HG03575 (cell line): ENCODE results near the gene ABCA5.
A peak's percentile ranks its signal among the peaks of the same experiment; 100 is the strongest.

Experiments
- ATAC-seq: cut with Tn5 transposase; IDR thresholded peaks from one replicate; pipeline ENCODE4 v1.9.1; 2021; ENCODE audit not compliant: unreplicated experiment, insufficient number of reproducible peaks, low FRiP score; ENCODE audit errors: extremely low read depth

ABCA5 gene

DNA sequence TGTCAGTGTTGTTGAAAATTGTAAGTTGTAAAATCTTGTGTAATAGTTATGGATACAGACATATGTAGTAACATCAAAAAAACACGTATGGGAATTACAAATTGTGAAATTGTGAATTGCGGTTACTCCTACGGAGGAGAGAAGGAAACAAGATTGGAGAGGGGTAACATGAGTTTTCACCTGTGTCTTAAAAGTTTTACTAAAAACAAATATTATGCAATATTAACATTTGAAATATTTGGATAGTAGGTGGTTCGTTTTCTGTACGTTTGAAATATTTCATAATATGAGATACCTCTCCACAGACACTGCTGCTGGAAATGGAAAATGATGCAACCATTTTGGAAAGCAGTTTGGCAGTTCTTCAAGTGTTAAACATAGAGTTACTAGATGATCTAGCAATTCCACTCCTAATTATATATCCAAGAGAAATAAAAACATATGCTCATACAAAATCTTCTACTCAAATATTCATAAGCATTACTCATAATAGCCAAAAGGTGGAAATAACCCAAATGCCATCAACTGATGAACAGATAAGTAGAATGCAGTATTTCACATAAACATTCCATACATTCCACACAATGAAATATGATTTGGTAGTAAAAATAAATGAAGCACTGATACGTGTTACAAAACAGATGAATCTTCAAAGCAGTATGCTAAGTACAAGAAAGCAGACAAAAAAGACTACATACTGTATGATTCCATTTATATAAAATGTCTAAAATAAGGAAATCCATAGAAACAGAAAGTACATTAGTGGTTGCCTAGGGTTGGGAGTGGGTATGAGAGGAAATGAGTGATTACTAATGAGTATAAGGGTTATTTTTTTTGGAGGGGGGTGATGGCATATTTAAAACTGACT lies 57.6 kb downstream of the ABCA5 start:
- no peak for ATAC-seq

DNA sequence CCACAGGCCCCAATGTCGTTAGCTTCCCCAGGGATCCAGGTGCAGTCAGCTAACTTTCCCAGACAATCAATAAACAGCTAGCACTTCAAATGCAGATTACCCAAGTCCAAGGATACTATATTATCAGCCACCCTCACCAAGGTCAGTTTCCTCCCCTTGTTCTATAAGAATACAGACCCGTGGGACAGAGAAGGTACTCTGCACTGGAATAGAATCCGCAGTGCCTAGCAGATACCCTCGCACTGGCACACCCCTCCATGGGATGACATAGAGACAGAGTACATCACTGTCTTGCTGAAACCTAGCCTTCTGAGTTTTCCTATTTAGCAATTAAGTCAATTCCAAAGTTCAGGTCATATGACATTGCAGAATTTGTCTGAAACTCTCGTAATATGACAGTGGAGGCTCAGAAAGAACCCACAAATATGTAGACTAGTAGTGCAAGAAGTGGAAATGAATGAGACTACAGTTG lies 58.4 kb downstream of the ABCA5 start:
- ATAC-seq, result no peak

DNA sequence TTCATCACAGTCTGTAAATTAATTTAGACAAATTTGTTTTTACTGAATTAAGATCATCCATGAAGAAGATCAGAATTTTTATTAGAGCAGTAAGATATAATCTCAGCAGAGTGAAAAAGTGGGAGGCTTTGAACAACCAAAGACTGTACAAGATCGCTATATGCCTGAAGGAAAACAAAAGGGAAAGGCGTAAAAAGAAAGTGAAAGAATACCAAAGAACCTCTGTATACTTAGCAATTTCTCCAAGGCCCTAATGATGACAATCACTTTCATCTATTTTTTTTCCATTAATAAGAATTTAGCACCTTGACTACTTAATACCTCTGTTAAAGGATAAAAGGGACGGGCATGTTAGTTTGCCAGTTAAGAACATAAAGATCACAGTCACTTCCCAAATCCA lies 59.7 kb downstream of the ABCA5 start:
- ATAC-seq, result no peak

DNA sequence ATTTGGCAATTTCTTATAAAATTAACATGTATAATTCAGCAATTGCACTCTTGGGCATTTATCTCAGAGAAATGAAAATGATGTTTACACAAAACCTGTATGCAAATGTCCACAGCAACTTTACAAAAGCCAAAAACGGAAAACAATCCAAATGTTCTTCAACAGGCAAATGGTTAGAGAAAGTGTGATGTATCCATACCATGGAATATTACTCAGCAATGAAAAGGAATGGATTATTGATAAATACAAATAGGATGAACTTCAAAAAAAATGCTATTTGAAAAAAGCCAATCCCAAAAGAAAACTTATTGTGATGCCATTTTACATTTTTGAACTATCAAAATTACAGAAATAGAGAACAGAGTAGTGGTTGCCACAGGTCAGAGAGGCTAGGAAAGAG lies 61.1 kb downstream of the ABCA5 start:
- ATAC-seq, result no peak

DNA sequence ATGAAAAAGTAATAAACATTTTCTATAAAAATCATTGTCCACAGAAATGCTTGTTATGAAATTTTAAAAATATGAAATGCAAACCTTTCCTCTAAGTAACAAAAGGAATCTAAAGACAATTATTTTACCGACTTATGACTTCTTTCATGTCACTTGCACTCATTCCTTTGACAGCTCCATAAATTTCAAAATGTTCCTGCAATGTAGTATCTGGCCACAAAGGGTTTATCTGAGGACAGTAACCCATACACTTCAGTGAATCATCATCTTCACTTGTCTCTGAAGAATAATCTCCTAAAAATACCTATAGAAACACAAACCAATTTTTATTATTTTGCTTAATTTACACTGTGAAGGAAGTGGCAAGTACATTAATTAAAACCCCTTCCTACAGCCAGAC lies 72.7 kb downstream of the ABCA5 start:
- ATAC-seq, result no peak

DNA sequence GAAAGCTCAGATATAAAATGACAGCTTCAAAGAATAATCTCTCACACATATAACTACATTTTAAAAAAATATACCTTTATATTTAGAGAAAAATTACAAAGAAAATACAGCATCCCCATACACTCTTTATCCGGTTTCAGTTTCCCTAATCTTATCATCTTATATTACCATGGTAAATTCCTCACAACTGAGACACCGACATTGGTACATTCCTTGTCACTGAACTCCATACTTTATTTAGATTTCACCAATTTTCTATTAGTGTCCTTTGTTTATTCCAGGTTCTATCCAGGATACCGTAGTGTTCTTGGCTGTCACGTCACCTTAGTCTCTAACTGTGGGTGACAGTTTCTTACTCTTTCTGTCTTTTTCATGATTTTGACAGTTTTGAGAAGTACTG lies 76.3 kb downstream of the ABCA5 start:
- ATAC-seq, result no peak

DNA sequence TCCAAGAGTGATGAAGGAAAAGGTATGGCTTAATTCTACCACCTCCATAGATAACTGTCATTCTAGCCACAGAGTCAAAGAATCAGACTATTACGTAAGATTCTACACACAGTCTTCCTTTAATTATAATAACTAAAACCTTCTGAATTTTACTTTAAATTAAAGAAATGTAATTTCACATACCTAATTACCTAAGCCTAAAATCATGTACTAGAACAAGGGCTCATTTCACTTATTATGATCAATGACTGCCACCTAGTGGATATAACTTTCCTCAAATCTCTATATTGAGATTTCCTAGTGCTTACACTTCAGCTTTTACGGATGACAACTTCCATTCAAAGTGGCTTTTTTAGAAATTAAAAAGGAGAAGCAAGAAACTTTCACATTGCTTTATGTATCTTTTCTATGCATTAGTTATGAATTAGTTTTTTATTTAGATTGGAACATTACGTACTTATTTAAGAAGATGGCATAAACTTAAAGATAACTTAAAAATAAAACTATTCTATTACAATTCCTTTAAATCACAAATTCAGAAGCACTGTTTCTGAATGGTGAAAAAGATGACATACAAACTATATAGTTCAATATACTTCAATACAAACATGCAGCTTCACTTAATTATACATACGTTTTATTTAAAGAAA lies 80.1 kb downstream of the ABCA5 start:
- ATAC-seq, result no peak

DNA sequence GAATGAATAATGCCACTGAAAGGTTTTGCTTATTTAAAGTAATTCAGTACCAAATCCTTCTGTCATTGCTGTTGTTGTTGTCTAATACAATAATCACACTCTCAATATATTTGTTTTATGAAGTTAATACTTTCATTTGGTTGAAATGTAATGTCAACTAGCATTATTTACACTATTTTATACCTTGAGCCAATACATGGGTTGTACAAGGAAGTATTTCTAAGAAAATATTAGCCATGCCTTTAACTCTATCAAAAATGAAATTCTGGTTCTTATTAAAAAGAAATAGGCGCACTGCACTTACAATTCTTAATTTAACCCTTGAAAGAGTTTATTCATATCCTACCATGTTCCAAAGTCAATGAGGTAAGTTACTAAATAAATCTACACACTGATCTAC lies 80.7 kb downstream of the ABCA5 start:
- ATAC-seq, result no peak

DNA sequence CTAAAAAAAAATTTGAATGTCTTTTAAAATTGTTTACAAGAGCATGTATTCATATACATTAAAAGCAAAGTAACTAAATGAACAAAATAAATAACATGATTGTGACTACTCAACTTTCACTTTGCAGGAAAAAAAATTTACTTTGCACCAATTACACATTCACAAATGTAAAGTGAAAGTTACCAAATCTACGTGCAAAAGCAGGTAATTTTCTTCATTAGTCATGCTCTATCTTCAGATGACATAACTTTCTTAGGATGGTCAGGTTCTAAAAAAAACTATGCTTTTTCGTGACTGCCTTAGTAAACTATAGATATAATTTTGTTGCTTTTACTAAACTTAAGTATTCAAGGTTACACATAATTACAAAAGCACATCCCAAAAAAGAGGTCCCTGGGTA lies 81.3 kb downstream of the ABCA5 start:
- ATAC-seq, result no peak

DNA sequence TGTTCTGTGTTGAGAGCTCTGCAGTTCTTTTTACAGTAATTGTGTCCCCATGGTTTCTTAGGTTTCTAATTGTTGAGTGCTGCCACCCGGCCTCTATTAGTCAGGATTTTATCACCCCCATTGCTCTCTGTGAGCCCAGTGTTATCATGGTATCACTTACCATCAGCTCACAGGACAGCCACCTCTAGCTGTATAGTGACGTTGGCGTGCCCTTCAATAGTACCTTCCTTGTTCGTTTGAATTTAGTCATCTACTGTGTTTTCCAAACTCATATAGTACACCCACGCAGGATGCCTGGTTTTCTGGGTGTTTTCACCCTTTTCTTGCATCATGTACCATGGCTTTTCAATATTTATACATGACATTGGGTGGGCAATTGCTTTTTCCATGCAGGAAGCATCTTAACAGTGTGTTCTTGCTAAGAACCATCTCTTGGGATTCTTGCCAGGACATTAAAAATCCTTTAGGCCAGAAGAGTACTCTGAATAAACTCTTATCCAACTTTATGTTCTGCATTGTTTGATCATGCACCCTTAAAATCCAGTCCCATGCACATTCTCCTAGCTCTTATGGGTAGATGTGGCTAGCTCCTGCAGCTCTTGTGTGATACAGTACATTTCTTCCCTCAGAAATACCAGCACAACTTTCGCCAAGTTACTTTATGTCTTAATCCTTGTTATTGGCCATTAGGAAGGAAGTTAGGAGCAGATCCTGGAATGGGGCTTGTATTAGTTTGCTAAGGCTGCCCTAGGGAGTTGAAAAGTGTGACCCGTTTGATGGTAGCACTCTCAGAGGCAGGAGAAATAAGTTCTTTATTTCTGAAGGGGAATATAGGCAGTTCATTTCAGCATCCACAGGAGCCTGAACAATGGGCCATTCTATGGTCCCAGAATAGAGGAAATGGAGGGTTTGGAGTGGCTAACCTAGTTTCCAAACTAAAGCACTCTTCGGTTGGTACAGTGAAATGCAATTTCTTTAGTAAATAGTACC lies 87.0 kb downstream of the ABCA5 start:
- ATAC-seq, result no peak

DNA sequence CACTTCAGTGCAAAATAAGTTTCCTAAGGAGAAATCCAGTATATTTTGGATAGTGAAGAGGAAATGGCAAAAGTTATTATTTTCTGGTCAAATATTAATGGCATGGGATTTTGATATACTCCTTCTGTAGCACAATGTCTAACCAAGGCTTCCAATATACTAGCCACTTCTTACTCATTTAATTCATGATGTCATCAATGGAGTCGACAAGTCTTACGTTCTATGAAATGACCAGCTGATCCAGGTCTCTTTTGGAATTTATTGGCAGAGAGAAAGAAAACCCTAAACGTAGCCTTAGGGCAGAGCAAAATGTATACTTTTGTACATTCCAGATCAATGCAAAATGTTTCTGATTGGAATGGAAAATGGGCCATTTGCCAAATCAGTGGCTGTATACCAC lies 90.0 kb downstream of the ABCA5 start:
- no peak for ATAC-seq

DNA sequence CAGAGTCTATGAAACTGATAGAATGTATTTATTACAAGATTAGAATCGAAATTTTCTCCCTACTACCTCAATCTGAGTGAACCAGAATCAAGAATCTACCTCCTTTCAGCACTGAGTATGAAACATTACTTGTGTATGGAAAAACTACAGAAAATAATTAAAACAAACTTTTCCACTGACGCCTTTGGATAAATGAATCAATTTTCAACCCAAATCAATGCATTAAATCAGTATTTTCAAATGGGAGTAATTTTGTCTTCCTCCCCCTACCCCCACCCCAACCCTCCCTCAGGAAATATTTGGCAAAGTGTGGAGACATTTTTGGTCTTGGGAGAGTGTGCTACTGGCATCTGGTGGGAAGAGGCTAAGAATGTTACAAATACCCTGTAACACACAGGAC lies 90.5 kb downstream of the ABCA5 start:
- ATAC-seq, result no peak

DNA sequence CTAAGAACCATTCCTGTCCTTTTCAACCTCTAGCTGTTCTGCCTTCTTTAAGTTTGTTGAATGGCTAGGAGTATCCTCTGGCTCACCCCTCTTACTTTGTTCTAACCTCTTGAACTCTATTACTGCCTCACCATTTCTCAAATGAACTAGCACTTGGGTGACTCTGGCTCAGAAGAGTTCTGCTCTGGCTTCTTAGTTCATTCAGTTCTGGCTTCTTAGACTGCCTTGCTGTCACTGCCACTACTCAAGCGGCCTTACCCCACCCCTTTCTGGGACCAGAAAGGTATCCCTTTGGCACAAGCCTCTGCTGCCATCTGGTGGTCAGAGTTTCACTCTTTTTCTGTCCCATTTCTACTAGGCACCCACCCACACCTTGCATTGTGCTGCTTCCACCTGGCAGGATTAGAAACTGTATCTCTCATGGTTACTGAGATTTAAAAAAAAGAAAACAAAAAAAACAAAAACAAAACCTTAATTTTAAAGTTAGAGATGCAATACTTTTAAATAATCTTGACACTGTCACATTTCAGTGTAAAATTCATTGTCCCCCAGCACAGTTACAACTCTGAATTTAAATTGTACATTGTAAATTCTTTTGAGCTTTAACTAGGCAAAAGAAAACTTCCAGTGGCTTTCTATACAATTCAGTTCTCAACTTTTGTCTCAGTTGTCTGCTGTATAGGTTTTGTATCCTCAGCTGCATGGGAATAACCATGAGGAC lies 91.4 kb downstream of the ABCA5 start:
- peak; percentile 46 for ATAC-seq

DNA sequence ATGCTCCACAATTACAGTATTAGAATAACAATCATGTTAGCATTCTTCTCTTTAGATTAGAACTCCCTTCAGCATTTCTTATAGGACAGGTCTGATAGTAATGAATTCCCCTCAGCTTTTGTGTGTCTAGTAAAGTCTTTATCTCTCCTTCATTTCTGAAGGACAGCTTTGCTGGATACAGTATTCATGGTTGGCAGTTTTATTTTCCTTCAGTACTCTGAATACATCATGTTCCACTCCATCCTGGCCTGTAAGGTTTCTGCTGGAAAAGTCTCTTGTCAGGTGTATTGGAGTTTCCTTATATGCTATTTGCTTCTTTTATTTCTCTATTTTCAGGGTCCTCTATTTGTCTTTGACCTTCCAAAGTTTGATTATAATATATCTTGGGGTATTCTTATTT lies 94.3 kb downstream of the ABCA5 start:
- no peak for ATAC-seq

DNA sequence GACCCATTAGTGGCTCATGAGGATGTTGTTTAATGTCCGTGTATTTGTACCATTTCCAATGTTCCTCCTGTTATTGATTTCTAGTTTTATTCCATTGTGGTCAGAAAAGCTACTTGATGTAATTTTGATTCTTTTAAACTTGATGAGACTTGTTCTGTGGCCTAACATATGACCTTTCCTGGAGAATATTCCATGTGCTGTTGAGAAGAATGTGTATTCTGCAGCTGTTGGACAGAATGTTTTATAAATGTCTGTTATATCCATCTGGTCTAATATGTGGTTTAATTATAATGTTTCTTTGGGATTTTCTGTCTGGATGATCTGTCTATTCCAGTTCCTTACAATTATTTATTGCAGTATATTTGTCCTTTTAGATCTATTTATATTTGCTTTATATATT lies 95.4 kb downstream of the ABCA5 start:
- ATAC-seq, result no peak

DNA sequence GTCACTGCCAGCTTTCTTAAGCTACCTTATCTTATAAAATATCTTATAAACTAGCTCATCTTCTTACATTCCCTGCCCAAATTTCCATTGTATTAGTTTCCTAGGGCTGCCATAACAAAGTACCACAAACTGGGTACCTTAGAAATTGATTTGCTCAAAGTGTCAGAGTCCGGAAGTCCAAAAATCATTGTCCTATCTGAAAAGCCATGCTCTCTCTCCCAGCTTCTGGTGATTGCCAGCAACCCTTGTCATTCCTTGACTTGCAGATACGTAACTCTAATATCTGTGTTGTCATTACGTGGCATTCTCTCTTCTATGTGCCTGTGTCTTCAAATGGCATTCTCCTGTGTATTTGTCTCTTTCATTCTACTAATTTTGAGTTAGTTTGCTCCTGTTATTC lies 96.0 kb downstream of the ABCA5 start:
- ATAC-seq, result no peak

DNA sequence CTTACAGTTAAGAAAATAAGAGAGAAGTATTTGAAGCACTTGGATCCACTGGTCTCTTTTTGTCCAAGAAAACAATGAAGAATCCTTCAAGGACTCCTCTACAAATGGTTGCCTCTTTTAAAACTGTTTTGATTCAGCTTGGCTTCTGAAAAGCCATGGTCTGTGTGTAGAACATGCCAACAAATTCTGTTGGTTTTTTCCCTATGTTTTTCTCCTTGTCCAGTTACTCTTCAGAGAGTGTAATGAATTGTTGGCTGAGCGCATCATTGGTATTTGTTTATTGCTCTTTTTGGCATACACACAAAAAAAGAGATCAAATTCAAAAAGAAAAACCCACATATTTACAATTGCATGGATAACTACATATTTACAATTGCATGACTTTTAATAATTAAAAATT lies 98.4 kb downstream of the ABCA5 start, which contains the start of gene ABCA10:
Gene ABCA10, minus strand, starts transcription at position 249 of the 400 bp plus-strand sequence. CDS start 3,466 bp downstream, outside the sequence.
- ATAC-seq, result no peak

DNA sequence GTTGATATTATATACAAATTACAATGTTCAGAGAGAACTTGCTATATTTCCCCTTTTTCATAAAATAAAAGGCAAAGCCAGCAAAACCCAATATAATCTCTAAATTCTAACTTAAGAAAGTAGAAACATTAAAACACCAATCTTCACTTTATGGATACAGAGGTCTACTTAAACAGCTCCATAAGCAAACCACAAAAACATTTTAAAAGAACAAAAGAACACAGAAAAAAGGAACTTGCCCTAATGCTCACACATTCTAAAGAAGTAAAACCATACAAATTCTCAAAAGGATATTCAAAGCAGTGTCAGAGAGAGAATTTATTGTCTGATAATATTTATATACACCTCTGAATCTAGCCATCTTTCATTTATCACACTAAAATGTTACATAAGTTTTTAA lies 98.9 kb downstream of the ABCA5 start:
- ATAC-seq, result no peak

DNA sequence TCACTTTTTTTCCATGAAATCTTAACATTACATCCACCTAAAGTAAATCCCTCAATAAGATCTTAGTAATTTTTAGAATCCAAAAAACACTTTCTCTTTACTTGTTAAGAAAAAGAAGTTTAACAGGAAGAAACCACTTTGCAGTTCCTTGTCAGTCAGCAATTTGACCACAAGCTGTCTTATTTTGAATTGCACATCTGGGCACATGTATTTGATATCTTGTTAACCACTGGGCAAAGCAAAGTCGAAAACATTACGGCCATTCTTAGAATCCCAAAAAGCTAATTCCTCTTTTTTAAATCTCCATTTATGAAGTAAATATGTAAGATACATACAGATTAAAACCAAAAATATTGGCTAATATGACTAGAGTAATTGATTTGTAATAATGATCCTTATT lies 99.4 kb downstream of the ABCA5 start:
- no peak for ATAC-seq
